ENCODE data around the gene CD300A.

DNA sequence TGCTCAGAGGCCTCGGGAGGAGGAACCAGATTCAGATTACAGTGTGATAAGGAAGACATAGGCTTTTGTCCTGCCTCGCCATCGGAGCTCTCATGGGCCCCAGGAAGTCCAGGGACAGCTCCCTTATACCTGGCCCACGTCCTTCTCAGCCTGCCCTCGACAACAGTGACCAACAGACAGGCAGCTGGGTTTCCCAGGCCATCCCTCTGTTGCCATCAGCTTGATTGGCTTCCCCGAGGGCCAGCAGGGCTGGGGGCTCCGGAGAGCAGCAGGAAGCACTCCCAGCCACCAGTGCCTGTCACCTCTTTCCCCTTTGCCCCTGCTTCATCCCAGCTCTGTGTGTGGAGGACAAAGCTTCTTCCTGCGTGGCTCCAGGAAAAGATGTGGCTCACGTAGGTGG, 17.6 kb downstream of the CD300A start:
- TF ChIP-seq, protein P1, sequence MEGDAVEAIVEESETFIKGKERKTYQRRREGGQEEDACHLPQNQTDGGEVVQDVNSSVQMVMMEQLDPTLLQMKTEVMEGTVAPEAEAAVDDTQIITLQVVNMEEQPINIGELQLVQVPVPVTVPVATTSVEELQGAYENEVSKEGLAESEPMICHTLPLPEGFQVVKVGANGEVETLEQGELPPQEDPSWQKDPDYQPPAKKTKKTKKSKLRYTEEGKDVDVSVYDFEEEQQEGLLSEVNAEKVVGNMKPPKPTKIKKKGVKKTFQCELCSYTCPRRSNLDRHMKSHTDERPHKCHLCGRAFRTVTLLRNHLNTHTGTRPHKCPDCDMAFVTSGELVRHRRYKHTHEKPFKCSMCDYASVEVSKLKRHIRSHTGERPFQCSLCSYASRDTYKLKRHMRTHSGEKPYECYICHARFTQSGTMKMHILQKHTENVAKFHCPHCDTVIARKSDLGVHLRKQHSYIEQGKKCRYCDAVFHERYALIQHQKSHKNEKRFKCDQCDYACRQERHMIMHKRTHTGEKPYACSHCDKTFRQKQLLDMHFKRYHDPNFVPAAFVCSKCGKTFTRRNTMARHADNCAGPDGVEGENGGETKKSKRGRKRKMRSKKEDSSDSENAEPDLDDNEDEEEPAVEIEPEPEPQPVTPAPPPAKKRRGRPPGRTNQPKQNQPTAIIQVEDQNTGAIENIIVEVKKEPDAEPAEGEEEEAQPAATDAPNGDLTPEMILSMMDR (conservative IDR thresholded peaks at IDR 0.05) = no peak
- TF ChIP-seq ZFX (IDR thresholded peaks at IDR 0.05) = no peak

Measured in C4-2B (cell line).